ENCODE results near the gene OLFML2A.
A peak's percentile ranks its signal among the peaks of the same experiment; 100 is the strongest.

- no peak for TF ChIP-seq POLR2A (IDR thresholded peaks at IDR 0.05; ENCODE audit: low read depth)
- peak; percentile 20 to 31 for TF ChIP-seq POLR2AphosphoS5 (IDR thresholded peaks at IDR 0.05)
- TF ChIP-seq, protein P1, sequence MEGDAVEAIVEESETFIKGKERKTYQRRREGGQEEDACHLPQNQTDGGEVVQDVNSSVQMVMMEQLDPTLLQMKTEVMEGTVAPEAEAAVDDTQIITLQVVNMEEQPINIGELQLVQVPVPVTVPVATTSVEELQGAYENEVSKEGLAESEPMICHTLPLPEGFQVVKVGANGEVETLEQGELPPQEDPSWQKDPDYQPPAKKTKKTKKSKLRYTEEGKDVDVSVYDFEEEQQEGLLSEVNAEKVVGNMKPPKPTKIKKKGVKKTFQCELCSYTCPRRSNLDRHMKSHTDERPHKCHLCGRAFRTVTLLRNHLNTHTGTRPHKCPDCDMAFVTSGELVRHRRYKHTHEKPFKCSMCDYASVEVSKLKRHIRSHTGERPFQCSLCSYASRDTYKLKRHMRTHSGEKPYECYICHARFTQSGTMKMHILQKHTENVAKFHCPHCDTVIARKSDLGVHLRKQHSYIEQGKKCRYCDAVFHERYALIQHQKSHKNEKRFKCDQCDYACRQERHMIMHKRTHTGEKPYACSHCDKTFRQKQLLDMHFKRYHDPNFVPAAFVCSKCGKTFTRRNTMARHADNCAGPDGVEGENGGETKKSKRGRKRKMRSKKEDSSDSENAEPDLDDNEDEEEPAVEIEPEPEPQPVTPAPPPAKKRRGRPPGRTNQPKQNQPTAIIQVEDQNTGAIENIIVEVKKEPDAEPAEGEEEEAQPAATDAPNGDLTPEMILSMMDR (IDR thresholded peaks at IDR 0.05): peak in 2 of 3 experiments; percentile 96 to 99
- no peak for TF ChIP-seq EP300 (IDR thresholded peaks at IDR 0.05)
Measured at GRCh38 chr9:124852829-124853531, 76.0 kb downstream of the OLFML2A start, which contains the start of gene WDR38.

All from esophagus muscularis mucosa (tissue), 4 donors.